Activated naive CD4-positive, alpha-beta T cell treated with anti-CD3 and anti-CD28 coated beads, Interleukin-2, amount 50 U/mL, for 72 hours (primary cell): ENCODE results near the gene PIP4K2B. TPM values are rescaled to one million over a fixed set of nuclear protein-coding genes. Genes with fewer than 3 reads are reported as not detected.

Experiments
- ATAC-seq, 2 donors: fragments of 150-1000 bp; cut with Tn5 transposase; 2 replicates each; pipeline ENCODE4 v1.10.0; 2021; ENCODE audit warnings: mild to moderate bottlenecking in 2 of 2, moderate library complexity in 2 of 2
- DNase-seq, 2 donors: peaks; one replicate each; pipeline ENCODE4 v3.0.0; 2021 to 2022; ENCODE audit warnings: low spot score in 2 of 2
- H3K27ac Mint-ChIP-seq, 2 donors: one replicate each; pipeline ENCODE4 v1.8.0; 2022; ENCODE audit warnings: mild to moderate bottlenecking in 2 of 2, mixed read lengths in 2 of 2
- H3K36me3 Mint-ChIP-seq, 2 donors: one replicate each; pipeline ENCODE4 v1.8.0; 2022; ENCODE audit warnings: mixed read lengths in 2 of 2
- H3K9me3 Mint-ChIP-seq, 2 donors: one replicate each; pipeline ENCODE4 v1.8.0; 2022; ENCODE audit warnings: mixed read lengths in 2 of 2
- total RNA-seq, 2 donors: library from RNA; stranded (reverse); gene quantifications; one replicate each; pipeline ENCODE4 v1.2.3, GENCODE V29; 2022

The PIP4K2B gene
- total RNA-seq, 2 donors from 2014 or later, result 38.4 to 45.5 TPM

GRCh38 chr17:38750312-38751121 lies 48.8 kb downstream of the PIP4K2B start:
- H3K27ac Mint-ChIP-seq, result peak overlapping the region; percentile 48 to 98
- H3K9me3 Mint-ChIP-seq, result no peaks in the 10 kb centered on the region
- H3K36me3 Mint-ChIP-seq, result peaks cover 23 to 28% of the 10 kb centered on the region in 2 donors
- DNase-seq (no peak), ATAC-seq (no peak)

- ATAC-seq (no peak), DNase-seq (no peak)
- Mint-ChIP-seq H3K36me3 (peaks cover 23 to 28% of the 10 kb centered on the region in 2 donors), H3K9me3 (no peaks in the 10 kb centered on the region), H3K27ac (no peak overlapping the region)
Observed at GRCh38 chr17:38750044-38750311, 49.4 kb downstream of the PIP4K2B start.

GRCh38 chr17:38749223-38750043 lies 49.9 kb downstream of the PIP4K2B start:
- DNase-seq, result peak in 1 of 2 donors; percentile 33

GRCh38 chr17:38748892-38749222 lies 50.5 kb downstream of the PIP4K2B start:
- H3K27ac Mint-ChIP-seq, result no peak overlapping the region
- no peak for ATAC-seq
- H3K36me3 Mint-ChIP-seq, result peaks cover 15 to 22% of the 10 kb centered on the region in 2 donors

More at GRCh38 chr17:38749223-38750043, 49.9 kb downstream of the PIP4K2B start:
- H3K9me3 Mint-ChIP-seq, result no peaks in the 10 kb centered on the region
- H3K36me3 Mint-ChIP-seq, result peaks cover 19 to 24% of the 10 kb centered on the region in 2 donors
- no peak overlapping the region for H3K27ac Mint-ChIP-seq
- ATAC-seq, result no peak

GRCh38 chr17:38748149-38748891 lies 51.0 kb downstream of the PIP4K2B start, which contains the start of gene PCGF2:
Gene PCGF2 (minus strand): TSS chr17:38748336. CDS start chr17:38740402, 7,934 bp downstream.
- peaks cover 9 to 17% of the 10 kb centered on the region in 2 donors for H3K36me3 Mint-ChIP-seq
- no peaks in the 10 kb centered on the region for H3K9me3 Mint-ChIP-seq
- DNase-seq, result no peak
- peak within 1 kb of the TSS in 1 of 2 donors; percentile 73 for H3K27ac Mint-ChIP-seq
- no peak for ATAC-seq

More at GRCh38 chr17:38748892-38749222, 50.5 kb downstream of the PIP4K2B start:
- DNase-seq, result no peak
- no peaks in the 10 kb centered on the region for H3K9me3 Mint-ChIP-seq

GRCh38 chr17:38747463-38748148 lies 51.8 kb downstream of the PIP4K2B start:
- H3K9me3 Mint-ChIP-seq, result no peaks in the 10 kb centered on the region
- ATAC-seq (no peak), DNase-seq (no peak)
- peaks cover 3 to 10% of the 10 kb centered on the region in 2 donors for H3K36me3 Mint-ChIP-seq
- H3K27ac Mint-ChIP-seq, result peak overlapping the region in 1 of 2 donors; percentile 73

GRCh38 chr17:38746849-38747462 lies 52.4 kb downstream of the PIP4K2B start:
- Mint-ChIP-seq H3K27ac (no peak overlapping the region), H3K9me3 (no peaks in the 10 kb centered on the region), H3K36me3 (peaks cover 0 to 3% of the 10 kb centered on the region in 2 donors)
- DNase-seq (no peak), ATAC-seq (no peak)

- DNase-seq, result no peak
- no peaks in the 10 kb centered on the region for H3K36me3 Mint-ChIP-seq
- no peak for ATAC-seq
- no peak overlapping the region for H3K27ac Mint-ChIP-seq
- no peaks in the 10 kb centered on the region for H3K9me3 Mint-ChIP-seq
Observed at GRCh38 chr17:38746004-38746848, 53.1 kb downstream of the PIP4K2B start.

GRCh38 chr17:38745545-38745944 lies 53.8 kb downstream of the PIP4K2B start:
- no peak for ATAC-seq
- Mint-ChIP-seq H3K36me3 (no peaks in the 10 kb centered on the region), H3K9me3 (no peaks in the 10 kb centered on the region), H3K27ac (no peak overlapping the region)
- no peak for DNase-seq

- Mint-ChIP-seq H3K36me3 (no peaks in the 10 kb centered on the region), H3K27ac (no peak overlapping the region), H3K9me3 (no peaks in the 10 kb centered on the region)
- ATAC-seq (no peak), DNase-seq (no peak)
Observed at GRCh38 chr17:38743556-38744171, 55.7 kb downstream of the PIP4K2B start.

GRCh38 chr17:38742411-38743308 lies 56.7 kb downstream of the PIP4K2B start:
- Mint-ChIP-seq H3K36me3 (no peaks in the 10 kb centered on the region), H3K27ac (no peak overlapping the region), H3K9me3 (no peaks in the 10 kb centered on the region)
- ATAC-seq, result peak in 1 of 2 donors; percentile 67
- DNase-seq, result no peak

- no peak for ATAC-seq
- DNase-seq, result no peak
- Mint-ChIP-seq H3K36me3 (no peaks in the 10 kb centered on the region), H3K27ac (no peak overlapping the region), H3K9me3 (no peaks in the 10 kb centered on the region)
Observed at GRCh38 chr17:38741921-38742410, 57.4 kb downstream of the PIP4K2B start.

GRCh38 chr17:38741461-38741860 lies 57.9 kb downstream of the PIP4K2B start:
- H3K9me3 Mint-ChIP-seq, result no peaks in the 10 kb centered on the region
- no peak for DNase-seq
- H3K36me3 Mint-ChIP-seq, result no peaks in the 10 kb centered on the region
- no peak for ATAC-seq
- no peak overlapping the region for H3K27ac Mint-ChIP-seq

- Mint-ChIP-seq H3K27ac (no peak overlapping the region), H3K36me3 (no peaks in the 10 kb centered on the region), H3K9me3 (no peaks in the 10 kb centered on the region)
- DNase-seq, result no peak
- no peak for ATAC-seq
Observed at GRCh38 chr17:38740806-38741205, 58.5 kb downstream of the PIP4K2B start.
